Measurements from ENCODE around the gene AMMECR1.

AMMECR1 gene

DNA sequence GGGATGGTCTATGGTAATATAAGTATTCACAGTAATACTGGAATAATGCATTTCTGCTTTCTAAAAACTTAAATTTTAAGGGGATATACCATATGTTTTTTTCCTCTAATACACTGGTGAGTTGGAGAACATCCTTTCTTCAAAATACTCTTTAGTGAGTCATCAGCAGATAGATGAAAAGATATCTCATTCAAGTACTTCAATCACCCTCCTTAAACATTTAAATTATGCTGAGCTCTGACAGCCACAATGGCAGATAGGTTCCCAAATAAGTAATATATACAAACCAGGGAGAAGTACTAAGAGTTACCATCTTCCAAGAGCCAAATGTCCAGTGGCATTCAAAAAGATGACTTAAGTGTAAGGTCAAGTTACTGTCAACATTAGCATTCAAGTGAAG is 52.2 kb downstream of the AMMECR1 start:
- no peaks in the 10 kb centered on the region for H3K9me3 ChIP-seq (ENCODE audit: control insufficient read depth in 2 of 2, low read length in 2 of 2)
- H3K4me3 ChIP-seq (ENCODE audit: low read length in 2 of 2) = no peak overlapping the region

DNA sequence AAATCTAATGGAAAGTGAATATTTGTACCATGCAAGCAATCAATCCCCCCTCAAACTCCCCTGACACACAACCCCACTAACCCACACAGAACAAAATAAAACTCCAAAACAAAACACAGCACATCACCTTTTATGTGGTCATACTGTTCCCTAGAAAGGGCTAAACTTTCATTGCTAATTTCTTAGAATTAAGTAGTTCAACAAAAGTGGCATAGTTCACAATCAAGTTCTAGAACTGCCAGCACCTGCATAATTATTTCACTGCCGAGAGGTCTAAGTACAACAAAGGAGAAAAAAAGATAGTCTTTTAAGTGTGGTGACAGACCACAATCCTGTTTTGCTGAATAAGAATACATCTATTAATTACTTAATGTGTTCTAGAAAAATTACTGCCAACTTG is 58.8 kb downstream of the AMMECR1 start:
- Histone ChIP-seq H3K4me3 (ENCODE audit: low read length in 2 of 2) (no peak overlapping the region), H3K9ac (ENCODE audit: low read depth in 1 of 2, low read length in 2 of 2) (no peak overlapping the region)

More for the DNA sequence above, 52.2 kb downstream of the AMMECR1 start:
- Histone ChIP-seq H3K27ac (ENCODE audit: low read depth in 2 of 2, low read length in 2 of 2) (no peak overlapping the region), H3K9ac (ENCODE audit: low read depth in 1 of 2, low read length in 2 of 2) (no peak overlapping the region), H3K4me1 (ENCODE audit: control insufficient read depth in 2 of 2, insufficient read depth in 2 of 2, low read length in 2 of 2) (no peaks in the 10 kb centered on the region), H3K36me3 (ENCODE audit: control insufficient read depth in 2 of 2, insufficient read depth in 2 of 2, low read length in 2 of 2) (no peaks in the 10 kb centered on the region), H3K27me3 (ENCODE audit: control insufficient read depth in 2 of 2, insufficient read depth in 2 of 2, low read length in 2 of 2) (no peaks in the 10 kb centered on the region)

GRCh38 chrX:110258552-110258951 is 59.3 kb downstream of the AMMECR1 start:
- Histone ChIP-seq H3K9me3 (ENCODE audit: control insufficient read depth in 2 of 2, low read length in 2 of 2) (no peaks in the 10 kb centered on the region), H3K36me3 (ENCODE audit: control insufficient read depth in 2 of 2, insufficient read depth in 2 of 2, low read length in 2 of 2) (no peaks in the 10 kb centered on the region), H3K4me3 (ENCODE audit: low read length in 2 of 2) (no peak overlapping the region), H3K27ac (ENCODE audit: low read depth in 2 of 2, low read length in 2 of 2) (no peak overlapping the region), H3K9ac (ENCODE audit: low read depth in 1 of 2, low read length in 2 of 2) (no peak overlapping the region), H3K27me3 (ENCODE audit: control insufficient read depth in 2 of 2, insufficient read depth in 2 of 2, low read length in 2 of 2) (no peaks in the 10 kb centered on the region), H3K4me1 (ENCODE audit: control insufficient read depth in 2 of 2, insufficient read depth in 2 of 2, low read length in 2 of 2) (no peaks in the 10 kb centered on the region)

More for the DNA sequence above, 58.8 kb downstream of the AMMECR1 start:
- no peaks in the 10 kb centered on the region for H3K9me3 ChIP-seq (ENCODE audit: control insufficient read depth in 2 of 2, low read length in 2 of 2)
- H3K36me3 ChIP-seq (ENCODE audit: control insufficient read depth in 2 of 2, insufficient read depth in 2 of 2, low read length in 2 of 2) = no peaks in the 10 kb centered on the region
- H3K4me1 ChIP-seq (ENCODE audit: control insufficient read depth in 2 of 2, insufficient read depth in 2 of 2, low read length in 2 of 2) = no peaks in the 10 kb centered on the region
- no peak overlapping the region for H3K27ac ChIP-seq (ENCODE audit: low read depth in 2 of 2, low read length in 2 of 2)
- no peaks in the 10 kb centered on the region for H3K27me3 ChIP-seq (ENCODE audit: control insufficient read depth in 2 of 2, insufficient read depth in 2 of 2, low read length in 2 of 2)

GRCh38 chrX:110257889-110258288 is 60.0 kb downstream of the AMMECR1 start:
- H3K27me3 ChIP-seq (ENCODE audit: control insufficient read depth in 2 of 2, insufficient read depth in 2 of 2, low read length in 2 of 2) = no peaks in the 10 kb centered on the region
- no peak overlapping the region for H3K9ac ChIP-seq (ENCODE audit: low read depth in 1 of 2, low read length in 2 of 2)

GRCh38 chrX:110252711-110253110 is 65.2 kb downstream of the AMMECR1 start:
- Histone ChIP-seq H3K9ac (ENCODE audit: low read depth in 1 of 2, low read length in 2 of 2) (no peak overlapping the region), H3K36me3 (ENCODE audit: control insufficient read depth in 2 of 2, insufficient read depth in 2 of 2, low read length in 2 of 2) (no peaks in the 10 kb centered on the region), H3K4me3 (ENCODE audit: low read length in 2 of 2) (no peak overlapping the region), H3K27me3 (ENCODE audit: control insufficient read depth in 2 of 2, insufficient read depth in 2 of 2, low read length in 2 of 2) (peaks cover 0 to 4% of the 10 kb centered on the region in 2 donors), H3K27ac (ENCODE audit: low read depth in 2 of 2, low read length in 2 of 2) (no peak overlapping the region), H3K4me1 (ENCODE audit: control insufficient read depth in 2 of 2, insufficient read depth in 2 of 2, low read length in 2 of 2) (no peaks in the 10 kb centered on the region), H3K9me3 (ENCODE audit: control insufficient read depth in 2 of 2, low read length in 2 of 2) (no peaks in the 10 kb centered on the region)

More at GRCh38 chrX:110257889-110258288, 60.0 kb downstream of the AMMECR1 start:
- H3K27ac ChIP-seq (ENCODE audit: low read depth in 2 of 2, low read length in 2 of 2) = no peak overlapping the region
- H3K9me3 ChIP-seq (ENCODE audit: control insufficient read depth in 2 of 2, low read length in 2 of 2) = no peaks in the 10 kb centered on the region
- no peak overlapping the region for H3K4me3 ChIP-seq (ENCODE audit: low read length in 2 of 2)
- H3K4me1 ChIP-seq (ENCODE audit: control insufficient read depth in 2 of 2, insufficient read depth in 2 of 2, low read length in 2 of 2) = no peaks in the 10 kb centered on the region
- no peaks in the 10 kb centered on the region for H3K36me3 ChIP-seq (ENCODE audit: control insufficient read depth in 2 of 2, insufficient read depth in 2 of 2, low read length in 2 of 2)

DNA sequence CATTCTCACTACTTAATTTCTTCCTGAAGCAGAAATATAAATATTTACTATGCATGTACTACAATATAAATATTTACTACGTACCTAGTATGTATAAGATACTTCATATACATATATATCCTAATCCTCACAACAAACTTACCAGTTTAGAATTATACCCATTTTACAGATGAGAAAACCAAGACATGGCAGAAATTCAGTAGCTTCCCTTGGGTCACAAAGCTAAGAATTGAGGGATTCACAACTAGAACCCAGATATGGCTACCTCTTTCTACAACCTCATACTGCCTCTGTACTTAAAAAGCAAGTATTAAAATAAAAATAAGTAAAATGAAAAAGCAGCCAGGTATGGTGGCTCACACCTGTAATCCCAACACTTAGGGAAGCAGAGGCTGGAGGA is 65.9 kb downstream of the AMMECR1 start:
- no peak overlapping the region for H3K4me3 ChIP-seq (ENCODE audit: low read length in 2 of 2)

DNA sequence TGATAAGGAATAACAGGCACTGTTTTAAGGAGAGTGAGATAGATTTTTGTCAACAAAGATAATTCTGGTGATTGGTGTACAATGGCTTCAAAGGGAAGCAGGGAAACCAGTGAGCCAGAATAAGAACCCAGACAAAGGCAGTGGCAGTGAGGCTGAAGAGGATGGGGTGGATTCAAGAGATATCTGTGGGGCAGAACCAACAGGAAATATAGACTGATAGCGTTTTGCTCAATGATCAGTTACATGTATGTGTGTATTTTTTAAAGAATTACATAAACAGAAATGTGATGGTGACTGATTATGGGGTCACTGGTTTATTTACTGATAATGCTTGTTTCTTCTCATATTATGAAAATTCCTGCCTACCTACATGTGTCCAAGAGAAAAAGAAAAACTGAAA is 66.4 kb downstream of the AMMECR1 start:
- Histone ChIP-seq H3K4me1 (ENCODE audit: control insufficient read depth in 2 of 2, insufficient read depth in 2 of 2, low read length in 2 of 2) (no peaks in the 10 kb centered on the region), H3K27me3 (ENCODE audit: control insufficient read depth in 2 of 2, insufficient read depth in 2 of 2, low read length in 2 of 2) (peaks cover 0 to 4% of the 10 kb centered on the region in 2 donors)

More for the DNA sequence above, 65.9 kb downstream of the AMMECR1 start:
- Histone ChIP-seq H3K27me3 (ENCODE audit: control insufficient read depth in 2 of 2, insufficient read depth in 2 of 2, low read length in 2 of 2) (peaks cover 0 to 4% of the 10 kb centered on the region in 2 donors), H3K9ac (ENCODE audit: low read depth in 1 of 2, low read length in 2 of 2) (no peak overlapping the region), H3K36me3 (ENCODE audit: control insufficient read depth in 2 of 2, insufficient read depth in 2 of 2, low read length in 2 of 2) (no peaks in the 10 kb centered on the region), H3K4me1 (ENCODE audit: control insufficient read depth in 2 of 2, insufficient read depth in 2 of 2, low read length in 2 of 2) (no peaks in the 10 kb centered on the region), H3K9me3 (ENCODE audit: control insufficient read depth in 2 of 2, low read length in 2 of 2) (no peaks in the 10 kb centered on the region), H3K27ac (ENCODE audit: low read depth in 2 of 2, low read length in 2 of 2) (no peak overlapping the region)

DNA sequence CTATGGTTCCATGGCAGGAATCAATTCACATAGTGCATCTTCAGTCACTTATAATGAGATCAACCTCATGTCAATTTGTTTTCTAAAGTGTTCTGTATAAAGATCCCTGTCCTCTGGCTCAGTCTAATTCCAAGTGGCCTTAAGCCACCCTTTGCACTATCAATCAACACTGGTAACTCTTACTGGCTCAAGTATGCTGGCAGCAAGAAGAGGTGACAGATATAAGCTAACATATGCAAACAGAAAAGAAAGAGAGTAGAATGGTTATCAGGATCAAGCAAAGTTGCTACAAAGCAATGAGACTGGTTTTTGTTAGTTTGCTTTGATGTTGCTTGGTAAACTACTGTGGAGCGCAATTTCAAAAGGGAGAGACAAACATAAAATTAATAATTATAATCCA is 67.0 kb downstream of the AMMECR1 start:
- Histone ChIP-seq H3K9ac (ENCODE audit: low read depth in 1 of 2, low read length in 2 of 2) (no peak overlapping the region), H3K9me3 (ENCODE audit: control insufficient read depth in 2 of 2, low read length in 2 of 2) (no peaks in the 10 kb centered on the region), H3K27me3 (ENCODE audit: control insufficient read depth in 2 of 2, insufficient read depth in 2 of 2, low read length in 2 of 2) (peaks cover 0 to 4% of the 10 kb centered on the region in 2 donors), H3K4me3 (ENCODE audit: low read length in 2 of 2) (no peak overlapping the region), H3K36me3 (ENCODE audit: control insufficient read depth in 2 of 2, insufficient read depth in 2 of 2, low read length in 2 of 2) (no peaks in the 10 kb centered on the region), H3K4me1 (ENCODE audit: control insufficient read depth in 2 of 2, insufficient read depth in 2 of 2, low read length in 2 of 2) (no peaks in the 10 kb centered on the region), H3K27ac (ENCODE audit: low read depth in 2 of 2, low read length in 2 of 2) (no peak overlapping the region)

More for the DNA sequence above, 66.4 kb downstream of the AMMECR1 start:
- H3K9ac ChIP-seq (ENCODE audit: low read depth in 1 of 2, low read length in 2 of 2) = no peak overlapping the region
- H3K4me3 ChIP-seq (ENCODE audit: low read length in 2 of 2) = no peak overlapping the region
- no peaks in the 10 kb centered on the region for H3K9me3 ChIP-seq (ENCODE audit: control insufficient read depth in 2 of 2, low read length in 2 of 2)
- H3K36me3 ChIP-seq (ENCODE audit: control insufficient read depth in 2 of 2, insufficient read depth in 2 of 2, low read length in 2 of 2) = no peaks in the 10 kb centered on the region
- H3K27ac ChIP-seq (ENCODE audit: low read depth in 2 of 2, low read length in 2 of 2) = no peak overlapping the region

- Histone ChIP-seq H3K27ac (ENCODE audit: low read depth in 2 of 2, low read length in 2 of 2) (no peak overlapping the region), H3K9me3 (ENCODE audit: control insufficient read depth in 2 of 2, low read length in 2 of 2) (no peaks in the 10 kb centered on the region), H3K9ac (ENCODE audit: low read depth in 1 of 2, low read length in 2 of 2) (no peak overlapping the region), H3K4me1 (ENCODE audit: control insufficient read depth in 2 of 2, insufficient read depth in 2 of 2, low read length in 2 of 2) (no peaks in the 10 kb centered on the region), H3K4me3 (ENCODE audit: low read length in 2 of 2) (no peak overlapping the region), H3K36me3 (ENCODE audit: control insufficient read depth in 2 of 2, insufficient read depth in 2 of 2, low read length in 2 of 2) (no peaks in the 10 kb centered on the region), H3K27me3 (ENCODE audit: control insufficient read depth in 2 of 2, insufficient read depth in 2 of 2, low read length in 2 of 2) (peaks cover 0 to 4% of the 10 kb centered on the region in 2 donors)
These were observed 69.3 kb downstream of the AMMECR1 start for GRCh38 chrX:110248578-110248977.

GRCh38 chrX:110245011-110245410 is 72.9 kb downstream of the AMMECR1 start:
- Histone ChIP-seq H3K27ac (ENCODE audit: low read depth in 2 of 2, low read length in 2 of 2) (no peak overlapping the region), H3K9ac (ENCODE audit: low read depth in 1 of 2, low read length in 2 of 2) (no peak overlapping the region), H3K4me3 (ENCODE audit: low read length in 2 of 2) (no peak overlapping the region), H3K27me3 (ENCODE audit: control insufficient read depth in 2 of 2, insufficient read depth in 2 of 2, low read length in 2 of 2) (no peaks in the 10 kb centered on the region), H3K4me1 (ENCODE audit: control insufficient read depth in 2 of 2, insufficient read depth in 2 of 2, low read length in 2 of 2) (peaks cover 0 to 3% of the 10 kb centered on the region in 2 donors), H3K9me3 (ENCODE audit: control insufficient read depth in 2 of 2, low read length in 2 of 2) (no peaks in the 10 kb centered on the region), H3K36me3 (ENCODE audit: control insufficient read depth in 2 of 2, insufficient read depth in 2 of 2, low read length in 2 of 2) (no peaks in the 10 kb centered on the region)

- no peak overlapping the region for H3K27ac ChIP-seq (ENCODE audit: low read depth in 2 of 2, low read length in 2 of 2)
- no peak overlapping the region for H3K9ac ChIP-seq (ENCODE audit: low read depth in 1 of 2, low read length in 2 of 2)
- no peak overlapping the region for H3K4me3 ChIP-seq (ENCODE audit: low read length in 2 of 2)
- H3K27me3 ChIP-seq (ENCODE audit: control insufficient read depth in 2 of 2, insufficient read depth in 2 of 2, low read length in 2 of 2) = no peaks in the 10 kb centered on the region
- peaks cover 0 to 3% of the 10 kb centered on the region in 2 donors for H3K4me1 ChIP-seq (ENCODE audit: control insufficient read depth in 2 of 2, insufficient read depth in 2 of 2, low read length in 2 of 2)
- H3K36me3 ChIP-seq (ENCODE audit: control insufficient read depth in 2 of 2, insufficient read depth in 2 of 2, low read length in 2 of 2) = no peaks in the 10 kb centered on the region
- H3K9me3 ChIP-seq (ENCODE audit: control insufficient read depth in 2 of 2, low read length in 2 of 2) = no peaks in the 10 kb centered on the region
These were observed 75.5 kb downstream of the AMMECR1 start for GRCh38 chrX:110242371-110242770.

All from mucosa of rectum (tissue), 2 donors.